SK-N-SH (cell line): ENCODE measurements around the gene LRRC43. TPM values are rescaled to one million over a fixed set of nuclear protein-coding genes. Genes with fewer than 3 reads are reported as not detected.

Source experiments
- CTCF ChIA-PET: fragments of 300-600, 350-600 bp; formaldehyde crosslinking; extraction: SDS; loops from one replicate; lab custom pipeline; 2021; lab: Yijun Ruan, JAX
- POLR2A ChIA-PET: fragments of 350-600 bp; sonication (Branson Sonifier 250); formaldehyde crosslinking; extraction: SDS; loops from one replicate; lab custom pipeline; 2020; ENCODE audit warnings: antibody characterized with exemption, inconsistent platforms; lab: Yijun Ruan, JAX
- DNase-seq: peaks from one replicate; pipeline ENCODE4 v3.0.0; 2012
- H2AFZ ChIP-seq: fragments of 200-600 bp; sonication (generic); 2 replicates; pipeline ENCODE4 v1.8.1; 2016; ENCODE audit warnings: antibody characterized with exemption, mild to moderate bottlenecking, low read depth
- H3F3A ChIP-seq: fragments of 200-600 bp; sonication (generic); replicated peaks from 2 replicates; pipeline ENCODE3; 2016; ENCODE audit warnings: antibody characterized with exemption, mild to moderate bottlenecking; ENCODE audit not compliant: insufficient read depth
- H3K27ac ChIP-seq, 2 experiments: fragments of 200-500 bp in 1 of 2; fragments of 200-600 bp in 1 of 2; sonication (Bioruptor generic) in 1 of 2; sonication (generic), shearing (Covaris generic) in 1 of 2; 2 replicates each; pipeline versions ENCODE4 v1.5.1 to v1.6.1; 2014 to 2016; ENCODE audit warnings: low read depth in 2 of 2, inconsistent platforms in 1 of 2, low read length in 1 of 2, mild to moderate bottlenecking in 1 of 2, mixed read lengths in 1 of 2
- H3K27me3 ChIP-seq: fragments of 200-600 bp; sonication (generic), shearing (Covaris generic); 2 replicates; pipeline ENCODE4 v1.6.1; 2016; ENCODE audit warnings: mixed run types; ENCODE audit not compliant: insufficient read depth
- H3K36me3 ChIP-seq, 2 experiments: fragments of 200-500 bp in 1 of 2; fragments of 200-600 bp in 1 of 2; sonication (Bioruptor generic) in 1 of 2; sonication (generic) in 1 of 2; replicated peaks in 1 of 2; 2 replicates each; pipeline versions ENCODE3 to v1.5.1; 2014 to 2016; ENCODE audit warnings: low read length in 1 of 2, mild to moderate bottlenecking in 1 of 2; ENCODE audit not compliant: insufficient read depth in 2 of 2, control insufficient read depth in 1 of 2
- H3K4me1 ChIP-seq, 2 experiments: fragments of 200-500 bp in 1 of 2; fragments of 200-600 bp in 1 of 2; sonication (Bioruptor generic) in 1 of 2; sonication (generic), shearing (Covaris generic) in 1 of 2; 2 replicates each; pipeline versions ENCODE4 v1.5.1 to v1.6.1; 2014 to 2016; ENCODE audit warnings: low read depth in 1 of 2, low read length in 1 of 2, mixed run types in 1 of 2; ENCODE audit not compliant: insufficient read depth in 2 of 2, control insufficient read depth in 1 of 2
- H3K4me2 ChIP-seq: fragments of 200-600 bp; sonication (generic), shearing (Covaris generic); 2 replicates; pipeline ENCODE4 v1.6.1; 2017; ENCODE audit warnings: mixed run types
- H3K4me3 ChIP-seq, 2 experiments: fragments of 200-500 bp in 1 of 2; fragments of 200-600 bp in 1 of 2; sonication (Bioruptor generic) in 1 of 2; sonication (generic), shearing (Covaris generic) in 1 of 2; 2 replicates each; pipeline versions ENCODE4 v1.5.1 to v1.8.1; 2014 to 2016; ENCODE audit warnings: low read depth in 2 of 2, inconsistent platforms in 1 of 2, low read length in 1 of 2, mild to moderate bottlenecking in 1 of 2, mixed read lengths in 1 of 2, moderate library complexity in 1 of 2
- H3K79me2 ChIP-seq: fragments of 200-600 bp; sonication (generic); 2 replicates; pipeline ENCODE4 v1.8.1; 2017; ENCODE audit warnings: mild to moderate bottlenecking; ENCODE audit not compliant: insufficient read depth
- H3K9ac ChIP-seq: fragments of 200-600 bp; sonication (generic); 2 replicates; pipeline ENCODE4 v1.6.1; 2017; ENCODE audit warnings: mixed run types
- H3K9me2 ChIP-seq: fragments of 200-600 bp; sonication (generic); 2 replicates; pipeline ENCODE4 v1.6.1; 2017; ENCODE audit warnings: mixed run types
- H3K9me3 ChIP-seq: fragments of 200-600 bp; sonication (generic); 2 replicates; pipeline ENCODE4 v1.6.1; 2017; ENCODE audit warnings: mixed run types, mild to moderate bottlenecking, moderate library complexity
- H4K20me1 ChIP-seq: fragments of 200-600 bp; sonication (generic); 2 replicates; pipeline ENCODE4 v1.6.1; 2017; ENCODE audit warnings: mild to moderate bottlenecking, mixed run types; ENCODE audit not compliant: insufficient read depth
- EP300 ChIP-seq, 2 experiments: IDR thresholded peaks; 2 replicates each; pipeline versions ENCODE4 v1.4.0 to v1.6.1; 2012; ENCODE audit warnings: borderline replicate concordance in 1 of 2, low read depth in 1 of 2, low read length in 1 of 2
- EZH2phosphoT487 ChIP-seq: fragments of 200-600 bp; sonication (generic); IDR thresholded peaks from 2 replicates; pipeline ENCODE4 v1.6.1; 2017; ENCODE audit warnings: low read depth, mixed run types, mild to moderate bottlenecking, antibody characterized with exemption, moderate library complexity, borderline replicate concordance
- FOXM1 ChIP-seq: IDR thresholded peaks from 2 replicates; pipeline ENCODE4 v1.4.0; 2012; ENCODE audit warnings: low read depth, mild to moderate bottlenecking
- JUND ChIP-seq: IDR thresholded peaks from 2 replicates; pipeline ENCODE4 v1.4.0; 2012
- MEF2A ChIP-seq: IDR thresholded peaks from 2 replicates; pipeline ENCODE4 v1.4.0; 2012; ENCODE audit warnings: low read depth, borderline replicate concordance
- RAD21 ChIP-seq: IDR thresholded peaks from 2 replicates; pipeline ENCODE4 v1.6.1; 2012; ENCODE audit warnings: mild to moderate bottlenecking, low read length
- RCOR1 ChIP-seq: fragments of 150-350 bp; IDR thresholded peaks from 2 replicates; pipeline ENCODE4 v1.6.1; 2017; ENCODE audit warnings: antibody characterized with exemption, low read length
- TAF1 ChIP-seq: IDR thresholded peaks from 2 replicates; pipeline ENCODE4 v1.6.1; 2012; ENCODE audit warnings: low read depth, mild to moderate bottlenecking, low read length, moderate library complexity, borderline replicate concordance
- TCF12 ChIP-seq: IDR thresholded peaks from 2 replicates; pipeline ENCODE4 v1.4.0; 2012
- ZBTB33 ChIP-seq: IDR thresholded peaks from 2 replicates; pipeline ENCODE4 v1.4.0; 2012; ENCODE audit warnings: low read depth, borderline replicate concordance
- WGBS: methylation state at CpG from one replicate; pipeline ENCODE4 v1.1.6; 2017; ENCODE audit warnings: low lambda C conversion rate; 5-methylcytosine and 5-hydroxymethylcytosine counted together
- polyA plus RNA-seq, 3 experiments: library from polyadenylated mRNA; depleted of rRNA; stranded (reverse); fragments of >200 nt; gene quantifications; 2 replicates each; pipeline ENCODE4 v1.2.3, GENCODE V29; 2012
- TF ChIP-seq, protein P1 (sequence below): fragments of 150-350 bp; IDR thresholded peaks from 2 replicates; pipeline ENCODE4 v1.6.1; 2016; ENCODE audit warnings: mild to moderate bottlenecking, low read depth, low read length

Gene LRRC43
- polyA plus RNA-seq, 1 of the 3 experiments (the other 2 are of a cell fraction), result 0.94 TPM

DNA sequence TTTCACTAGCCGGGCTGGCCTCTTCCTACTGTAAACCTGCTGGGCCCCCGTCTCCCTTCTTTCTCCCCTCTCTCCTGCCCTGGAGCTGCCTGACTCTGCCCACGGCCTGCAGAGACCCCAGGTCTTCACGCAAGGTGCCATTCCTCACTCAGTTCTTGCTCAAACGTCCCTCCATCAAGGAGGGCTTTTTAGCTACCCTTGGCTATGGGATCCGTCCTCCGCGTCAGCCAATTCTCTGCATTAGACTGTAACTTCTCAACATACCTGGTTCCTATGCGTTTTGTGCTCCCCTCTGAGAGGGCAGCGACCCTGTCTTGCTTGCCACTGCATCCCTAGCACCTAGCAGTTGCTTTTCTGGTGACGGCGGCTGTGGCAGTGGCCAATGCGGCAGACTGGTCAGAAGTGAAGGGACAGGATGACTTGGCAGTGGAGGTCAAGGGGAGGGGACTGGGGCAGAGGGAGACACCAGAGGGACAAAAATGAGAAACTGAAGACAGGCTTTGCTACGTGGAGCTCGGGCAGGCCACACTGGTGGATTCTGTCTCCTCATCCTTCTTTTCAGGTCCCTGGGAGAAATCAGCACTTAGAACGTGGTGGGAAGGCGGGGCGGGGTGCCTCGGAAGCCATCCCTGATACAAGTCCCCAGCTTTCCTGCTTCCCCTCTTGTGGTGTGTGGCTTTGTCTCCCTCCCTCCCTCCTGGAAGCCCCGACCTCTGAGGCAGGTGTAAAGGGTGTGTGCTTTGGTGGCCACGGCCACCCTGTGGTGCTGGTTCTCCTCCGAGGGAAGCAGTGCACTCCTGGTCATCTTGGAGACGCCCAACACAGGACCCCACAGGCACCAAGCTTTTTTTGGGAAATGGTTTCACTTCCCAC, 22.4 kb downstream of the LRRC43 start:
- Histone ChIP-seq H3K9ac (no peak overlapping the region), H3K4me3 (no peak overlapping the region), H3K9me2 (no peaks in the 10 kb centered on the region), H3K79me2 (no peaks in the 10 kb centered on the region), H2AFZ (no peak overlapping the region), H3K4me1 (peaks cover 0 to 27% of the 10 kb centered on the region in 2 experiments; a peak in 2 of 4 replicates), H3K36me3 (peaks cover 18 to 33% of the 10 kb centered on the region in 2 experiments), H3K9me3 (no peaks in the 10 kb centered on the region), H3F3A (peaks cover 25% of the 10 kb centered on the region), H3K27ac (no peak overlapping the region), H3K27me3 (no peaks in the 10 kb centered on the region), H4K20me1 (0 out of 2 replicates have a peak, but pooled peaks cover 4% of the 10 kb centered on the region), H3K4me2 (no peak overlapping the region)
- no peak for DNase-seq
- TF ChIP-seq EZH2phosphoT487, result no peak
- TF ChIP-seq, protein P1, sequence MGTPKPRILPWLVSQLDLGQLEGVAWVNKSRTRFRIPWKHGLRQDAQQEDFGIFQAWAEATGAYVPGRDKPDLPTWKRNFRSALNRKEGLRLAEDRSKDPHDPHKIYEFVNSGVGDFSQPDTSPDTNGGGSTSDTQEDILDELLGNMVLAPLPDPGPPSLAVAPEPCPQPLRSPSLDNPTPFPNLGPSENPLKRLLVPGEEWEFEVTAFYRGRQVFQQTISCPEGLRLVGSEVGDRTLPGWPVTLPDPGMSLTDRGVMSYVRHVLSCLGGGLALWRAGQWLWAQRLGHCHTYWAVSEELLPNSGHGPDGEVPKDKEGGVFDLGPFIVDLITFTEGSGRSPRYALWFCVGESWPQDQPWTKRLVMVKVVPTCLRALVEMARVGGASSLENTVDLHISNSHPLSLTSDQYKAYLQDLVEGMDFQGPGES, result no peak
- no peak for TF ChIP-seq MEF2A
- TF ChIP-seq RCOR1, result no peak
- TF ChIP-seq EP300 (IDR thresholded peaks at IDR 0.05; ENCODE audit: borderline replicate concordance in 1 of 2, low read depth in 1 of 2, low read length in 1 of 2), result no peak
- TF ChIP-seq TAF1, result no peak
- TF ChIP-seq FOXM1, result no peak
- no peak for TF ChIP-seq TCF12
- TF ChIP-seq JUND, result no peak
- TF ChIP-seq ZBTB33, result no peak
- no peak for TF ChIP-seq RAD21
- CTCF ChIA-PET, result interaction anchor here (0.6 to 5.7 kb wide), 4 partner anchors 11 to 150 kb away, joined by 3 to 27 read pairs (median 8); no protein-coding TSS in a partner anchor
- WGBS, result 91% methylated on average over 19 of the region's 23 CpGs
- POLR2A ChIA-PET, result interaction anchor here (0.9 to 3.4 kb wide), 5 partner anchors 8 to 50 kb away, joined by 4 to 14 read pairs (median 4); partner anchors contain the start of gene DIABLO
